SK-N-SH (cell line): ENCODE measurements around the gene EXOC6. TPM values are rescaled to one million over a fixed set of nuclear protein-coding genes. Genes with fewer than 3 reads are reported as not detected.

ENCODE experiments used
- CTCF ChIA-PET: fragments of 300-600, 350-600 bp; formaldehyde crosslinking; extraction: SDS; loops from one replicate; lab custom pipeline; 2021; lab: Yijun Ruan, JAX
- POLR2A ChIA-PET: fragments of 350-600 bp; sonication (Branson Sonifier 250); formaldehyde crosslinking; extraction: SDS; loops from one replicate; lab custom pipeline; 2020; ENCODE audit warnings: antibody characterized with exemption, inconsistent platforms; lab: Yijun Ruan, JAX
- DNase-seq: peaks from one replicate; pipeline ENCODE4 v3.0.0; 2012
- H2AFZ ChIP-seq: fragments of 200-600 bp; sonication (generic); 2 replicates; pipeline ENCODE4 v1.8.1; 2016; ENCODE audit warnings: antibody characterized with exemption, mild to moderate bottlenecking, low read depth
- H3F3A ChIP-seq: fragments of 200-600 bp; sonication (generic); replicated peaks from 2 replicates; pipeline ENCODE3; 2016; ENCODE audit warnings: antibody characterized with exemption, mild to moderate bottlenecking; ENCODE audit not compliant: insufficient read depth
- H3K27ac ChIP-seq, 2 experiments: fragments of 200-500 bp in 1 of 2; fragments of 200-600 bp in 1 of 2; sonication (Bioruptor generic) in 1 of 2; sonication (generic), shearing (Covaris generic) in 1 of 2; 2 replicates each; pipeline versions ENCODE4 v1.5.1 to v1.6.1; 2014 to 2016; ENCODE audit warnings: low read depth in 2 of 2, inconsistent platforms in 1 of 2, low read length in 1 of 2, mild to moderate bottlenecking in 1 of 2, mixed read lengths in 1 of 2
- H3K27me3 ChIP-seq: fragments of 200-600 bp; sonication (generic), shearing (Covaris generic); 2 replicates; pipeline ENCODE4 v1.6.1; 2016; ENCODE audit warnings: mixed run types; ENCODE audit not compliant: insufficient read depth
- H3K36me3 ChIP-seq, 2 experiments: fragments of 200-500 bp in 1 of 2; fragments of 200-600 bp in 1 of 2; sonication (Bioruptor generic) in 1 of 2; sonication (generic) in 1 of 2; replicated peaks in 1 of 2; 2 replicates each; pipeline versions ENCODE3 to v1.5.1; 2014 to 2016; ENCODE audit warnings: low read length in 1 of 2, mild to moderate bottlenecking in 1 of 2; ENCODE audit not compliant: insufficient read depth in 2 of 2, control insufficient read depth in 1 of 2
- H3K4me1 ChIP-seq, 2 experiments: fragments of 200-500 bp in 1 of 2; fragments of 200-600 bp in 1 of 2; sonication (Bioruptor generic) in 1 of 2; sonication (generic), shearing (Covaris generic) in 1 of 2; 2 replicates each; pipeline versions ENCODE4 v1.5.1 to v1.6.1; 2014 to 2016; ENCODE audit warnings: low read depth in 1 of 2, low read length in 1 of 2, mixed run types in 1 of 2; ENCODE audit not compliant: insufficient read depth in 2 of 2, control insufficient read depth in 1 of 2
- H3K4me2 ChIP-seq: fragments of 200-600 bp; sonication (generic), shearing (Covaris generic); 2 replicates; pipeline ENCODE4 v1.6.1; 2017; ENCODE audit warnings: mixed run types
- H3K4me3 ChIP-seq, 2 experiments: fragments of 200-500 bp in 1 of 2; fragments of 200-600 bp in 1 of 2; sonication (Bioruptor generic) in 1 of 2; sonication (generic), shearing (Covaris generic) in 1 of 2; 2 replicates each; pipeline versions ENCODE4 v1.5.1 to v1.8.1; 2014 to 2016; ENCODE audit warnings: low read depth in 2 of 2, inconsistent platforms in 1 of 2, low read length in 1 of 2, mild to moderate bottlenecking in 1 of 2, mixed read lengths in 1 of 2, moderate library complexity in 1 of 2
- H3K79me2 ChIP-seq: fragments of 200-600 bp; sonication (generic); 2 replicates; pipeline ENCODE4 v1.8.1; 2017; ENCODE audit warnings: mild to moderate bottlenecking; ENCODE audit not compliant: insufficient read depth
- H3K9ac ChIP-seq: fragments of 200-600 bp; sonication (generic); 2 replicates; pipeline ENCODE4 v1.6.1; 2017; ENCODE audit warnings: mixed run types
- H3K9me2 ChIP-seq: fragments of 200-600 bp; sonication (generic); 2 replicates; pipeline ENCODE4 v1.6.1; 2017; ENCODE audit warnings: mixed run types
- H3K9me3 ChIP-seq: fragments of 200-600 bp; sonication (generic); 2 replicates; pipeline ENCODE4 v1.6.1; 2017; ENCODE audit warnings: mixed run types, mild to moderate bottlenecking, moderate library complexity
- H4K20me1 ChIP-seq: fragments of 200-600 bp; sonication (generic); 2 replicates; pipeline ENCODE4 v1.6.1; 2017; ENCODE audit warnings: mild to moderate bottlenecking, mixed run types; ENCODE audit not compliant: insufficient read depth
- ELF1 ChIP-seq: IDR thresholded peaks from 2 replicates; pipeline ENCODE4 v1.4.0; 2012
- EP300 ChIP-seq, 2 experiments: IDR thresholded peaks; 2 replicates each; pipeline versions ENCODE4 v1.4.0 to v1.6.1; 2012; ENCODE audit warnings: borderline replicate concordance in 1 of 2, low read depth in 1 of 2, low read length in 1 of 2
- FOXJ3 ChIP-seq: sonication (generic); formaldehyde crosslinking; IDR thresholded peaks from 2 replicates; pipeline ENCODE4 v1.5.1; 2020; ENCODE audit warnings: mild to moderate bottlenecking, missing genetic modification reagents
- GABPA ChIP-seq: IDR thresholded peaks from 2 replicates; pipeline ENCODE4 v1.4.0; 2012; ENCODE audit warnings: low read depth, mild to moderate bottlenecking
- MEF2A ChIP-seq: IDR thresholded peaks from 2 replicates; pipeline ENCODE4 v1.4.0; 2012; ENCODE audit warnings: low read depth, borderline replicate concordance
- MXI1 ChIP-seq: IDR thresholded peaks from 2 replicates; pipeline ENCODE4 v1.6.1; 2012; ENCODE audit warnings: mild to moderate bottlenecking, low read depth, low read length, improper control_type of control experiment
- NRF1 ChIP-seq: IDR thresholded peaks from 2 replicates; pipeline ENCODE4 v1.6.1; 2012; ENCODE audit warnings: low read depth, mild to moderate bottlenecking, low read length
- SIN3A ChIP-seq: IDR thresholded peaks from 2 replicates; pipeline ENCODE4 v1.6.1; 2012; ENCODE audit warnings: low read depth, mild to moderate bottlenecking, low read length, moderate library complexity, borderline replicate concordance
- TAF1 ChIP-seq: IDR thresholded peaks from 2 replicates; pipeline ENCODE4 v1.6.1; 2012; ENCODE audit warnings: low read depth, mild to moderate bottlenecking, low read length, moderate library complexity, borderline replicate concordance
- TEAD4 ChIP-seq: IDR thresholded peaks from 2 replicates; pipeline ENCODE4 v1.4.0; 2012; ENCODE audit warnings: mild to moderate bottlenecking, borderline replicate concordance; ENCODE audit not compliant: insufficient read depth
- WGBS: methylation state at CpG from one replicate; pipeline ENCODE4 v1.1.6; 2017; ENCODE audit warnings: low lambda C conversion rate; 5-methylcytosine and 5-hydroxymethylcytosine counted together
- polyA plus RNA-seq, 3 experiments: library from polyadenylated mRNA; depleted of rRNA; stranded (reverse); fragments of >200 nt; gene quantifications; 2 replicates each; pipeline ENCODE4 v1.2.3, GENCODE V29; 2012
- TF ChIP-seq, protein P1 (sequence below): IDR thresholded peaks from 2 replicates; pipeline ENCODE4 v1.4.0; 2012; ENCODE audit warnings: low read depth, borderline replicate concordance
- TF ChIP-seq, protein P2 (sequence below): fragments of 200-600 bp; sonication (generic); IDR thresholded peaks from 2 replicates; pipeline ENCODE4 v1.6.1; 2017; ENCODE audit warnings: antibody characterized with exemption, mild to moderate bottlenecking, moderate library complexity
- TF ChIP-seq, protein P3 (sequence below): IDR thresholded peaks from 2 replicates; pipeline ENCODE4; 2012

Gene EXOC6
- polyA plus RNA-seq, 1 of the 3 experiments (the other 2 are of a cell fraction), result 2.3 TPM

DNA sequence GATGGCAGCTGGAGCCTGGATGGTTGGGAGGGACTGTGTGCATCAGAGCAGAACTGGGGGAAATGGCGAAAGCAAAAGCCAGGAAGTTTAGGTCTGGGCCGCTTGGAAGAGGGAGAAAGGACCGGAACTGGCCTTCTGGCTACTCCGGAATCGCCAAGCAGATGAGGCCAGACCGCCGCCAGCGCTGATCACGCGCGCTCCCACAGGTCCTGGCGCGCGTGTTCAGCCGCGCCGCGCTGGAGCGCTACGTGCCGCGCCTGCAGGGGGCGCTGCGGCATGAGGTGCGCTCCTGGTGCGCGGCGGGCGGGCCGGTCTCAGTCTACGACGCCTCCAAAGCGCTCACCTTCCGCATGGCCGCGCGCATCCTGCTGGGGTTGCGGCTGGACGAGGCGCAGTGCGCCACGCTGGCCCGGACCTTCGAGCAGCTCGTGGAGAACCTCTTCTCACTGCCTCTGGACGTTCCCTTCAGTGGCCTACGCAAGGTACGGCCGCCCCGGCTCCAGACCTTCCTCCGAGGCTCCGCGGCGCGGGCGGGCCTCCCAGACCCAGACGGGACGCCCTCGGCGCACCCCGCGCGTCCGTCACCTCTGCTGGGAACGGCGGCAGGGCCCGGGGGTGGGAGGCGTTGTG, 214.3 kb downstream of the EXOC6 start:
- H4K20me1 ChIP-seq, result no peaks in the 10 kb centered on the region
- TF ChIP-seq, protein P1, sequence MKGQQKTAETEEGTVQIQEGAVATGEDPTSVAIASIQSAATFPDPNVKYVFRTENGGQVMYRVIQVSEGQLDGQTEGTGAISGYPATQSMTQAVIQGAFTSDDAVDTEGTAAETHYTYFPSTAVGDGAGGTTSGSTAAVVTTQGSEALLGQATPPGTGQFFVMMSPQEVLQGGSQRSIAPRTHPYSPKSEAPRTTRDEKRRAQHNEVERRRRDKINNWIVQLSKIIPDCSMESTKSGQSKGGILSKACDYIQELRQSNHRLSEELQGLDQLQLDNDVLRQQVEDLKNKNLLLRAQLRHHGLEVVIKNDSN, result no peak
- TF ChIP-seq, protein P2, sequence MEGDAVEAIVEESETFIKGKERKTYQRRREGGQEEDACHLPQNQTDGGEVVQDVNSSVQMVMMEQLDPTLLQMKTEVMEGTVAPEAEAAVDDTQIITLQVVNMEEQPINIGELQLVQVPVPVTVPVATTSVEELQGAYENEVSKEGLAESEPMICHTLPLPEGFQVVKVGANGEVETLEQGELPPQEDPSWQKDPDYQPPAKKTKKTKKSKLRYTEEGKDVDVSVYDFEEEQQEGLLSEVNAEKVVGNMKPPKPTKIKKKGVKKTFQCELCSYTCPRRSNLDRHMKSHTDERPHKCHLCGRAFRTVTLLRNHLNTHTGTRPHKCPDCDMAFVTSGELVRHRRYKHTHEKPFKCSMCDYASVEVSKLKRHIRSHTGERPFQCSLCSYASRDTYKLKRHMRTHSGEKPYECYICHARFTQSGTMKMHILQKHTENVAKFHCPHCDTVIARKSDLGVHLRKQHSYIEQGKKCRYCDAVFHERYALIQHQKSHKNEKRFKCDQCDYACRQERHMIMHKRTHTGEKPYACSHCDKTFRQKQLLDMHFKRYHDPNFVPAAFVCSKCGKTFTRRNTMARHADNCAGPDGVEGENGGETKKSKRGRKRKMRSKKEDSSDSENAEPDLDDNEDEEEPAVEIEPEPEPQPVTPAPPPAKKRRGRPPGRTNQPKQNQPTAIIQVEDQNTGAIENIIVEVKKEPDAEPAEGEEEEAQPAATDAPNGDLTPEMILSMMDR, result peak; percentile 13; the same call in 1 of the 2 replicates
- TF ChIP-seq, all 33 proteins: peak for 1
- no peaks in the 10 kb centered on the region for H3K36me3 ChIP-seq
- H3K4me2 ChIP-seq, result no peak overlapping the region
- no peak overlapping the region for H3K27ac ChIP-seq
- H3K27me3 ChIP-seq, result peaks cover 26% of the 10 kb centered on the region
- no peak overlapping the region for H2AFZ ChIP-seq
- CTCF ChIA-PET, result interaction anchor here (8.4 kb wide), 1 partner anchor 15 kb away, joined by 69 read pairs; no protein-coding TSS in a partner anchor
- H3K79me2 ChIP-seq, result no peaks in the 10 kb centered on the region
- POLR2A ChIA-PET, result no interaction called here
- no peaks in the 10 kb centered on the region for H3K9me2 ChIP-seq
- H3K4me3 ChIP-seq, result no peak overlapping the region
- H3K9me3 ChIP-seq, result no peaks in the 10 kb centered on the region
- DNase-seq, result peak; percentile 30
- no peaks in the 10 kb centered on the region for H3F3A ChIP-seq
- WGBS, result 98% methylated on average over 24 of the region's 68 CpGs
- H3K4me1 ChIP-seq, result peaks cover 0 to 6% of the 10 kb centered on the region in 2 experiments; a peak in 1 of 4 replicates
- no peak overlapping the region for H3K9ac ChIP-seq

DNA sequence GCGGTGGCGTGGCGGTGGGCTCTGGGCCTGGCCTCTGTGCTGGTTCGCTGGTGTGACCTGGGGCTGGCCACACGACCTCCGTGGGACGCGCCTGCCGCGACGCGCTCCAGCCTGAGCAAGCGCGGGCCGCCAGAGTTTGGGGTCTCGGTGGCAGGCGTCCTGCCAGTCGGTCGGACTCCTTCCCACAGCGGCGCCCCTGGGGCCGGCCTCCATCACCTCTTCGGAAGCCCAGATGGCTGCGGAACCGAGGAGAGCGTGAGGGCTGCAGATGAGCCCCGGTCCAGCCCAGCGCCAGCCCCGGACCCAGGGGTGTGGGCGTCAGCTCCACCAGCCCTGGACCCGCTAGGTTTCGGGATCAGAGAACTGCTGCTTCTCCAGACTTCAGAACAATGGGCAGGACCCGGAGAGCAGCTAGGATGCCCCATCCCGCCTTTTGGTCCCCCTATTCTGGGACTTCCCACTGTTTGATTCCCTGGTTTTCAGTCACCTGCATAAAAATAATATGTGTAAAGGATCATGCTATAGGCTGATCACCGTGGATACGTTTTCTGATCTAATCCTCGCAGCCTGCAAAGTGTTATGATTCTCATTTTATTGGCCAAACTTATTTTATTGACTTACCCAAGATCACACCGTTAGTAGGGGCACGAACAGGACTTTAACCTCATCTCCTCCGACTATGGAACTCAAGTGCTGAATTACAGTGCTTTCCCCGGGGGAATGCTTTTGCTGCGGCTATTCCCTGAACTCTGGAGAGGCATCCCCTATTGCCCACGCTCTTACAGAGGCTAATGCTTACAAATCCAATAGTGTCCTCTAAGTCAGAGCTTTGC, 215.0 kb downstream of the EXOC6 start:
- Histone ChIP-seq H3K27ac (no peak overlapping the region), H2AFZ (no peak overlapping the region)
- DNase-seq, result peak; percentile 31
- POLR2A ChIA-PET, result no interaction called here
- TF ChIP-seq NRF1 (no peak), SIN3A (no peak), TAF1 (no peak), ELF1 (no peak), EP300 (IDR thresholded peaks at IDR 0.05; ENCODE audit: borderline replicate concordance in 1 of 2, low read depth in 1 of 2, low read length in 1 of 2) (no peak), GABPA (no peak), TEAD4 (no peak), FOXJ3 (no peak), MXI1 (no peak), MEF2A (no peak)
- TF ChIP-seq, protein P3, sequence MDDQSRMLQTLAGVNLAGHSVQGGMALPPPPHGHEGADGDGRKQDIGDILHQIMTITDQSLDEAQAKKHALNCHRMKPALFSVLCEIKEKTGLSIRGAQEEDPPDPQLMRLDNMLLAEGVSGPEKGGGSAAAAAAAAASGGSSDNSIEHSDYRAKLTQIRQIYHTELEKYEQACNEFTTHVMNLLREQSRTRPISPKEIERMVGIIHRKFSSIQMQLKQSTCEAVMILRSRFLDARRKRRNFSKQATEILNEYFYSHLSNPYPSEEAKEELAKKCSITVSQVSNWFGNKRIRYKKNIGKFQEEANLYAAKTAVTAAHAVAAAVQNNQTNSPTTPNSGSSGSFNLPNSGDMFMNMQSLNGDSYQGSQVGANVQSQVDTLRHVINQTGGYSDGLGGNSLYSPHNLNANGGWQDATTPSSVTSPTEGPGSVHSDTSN, result no peak
- TF ChIP-seq, protein P2, result no peak
- TF ChIP-seq, all 33 proteins: peak for 0
- no peaks in the 10 kb centered on the region for H3F3A ChIP-seq
- H3K4me1 ChIP-seq, result peaks cover 0 to 7% of the 10 kb centered on the region in 2 experiments; a peak in 1 of 4 replicates
- H3K9me2 ChIP-seq, result no peaks in the 10 kb centered on the region
- no peak overlapping the region for H3K9ac ChIP-seq
- H3K36me3 ChIP-seq, result no peaks in the 10 kb centered on the region
- CTCF ChIA-PET, result interaction anchor here (0.7 to 8.4 kb wide), 4 partner anchors 15 to 295 kb away, joined by 3 to 69 read pairs (median 3); no protein-coding TSS in a partner anchor
- H3K4me2 ChIP-seq, result no peak overlapping the region
- H4K20me1 ChIP-seq, result no peaks in the 10 kb centered on the region
- 94% methylated on average over 23 of the region's 43 CpGs for WGBS
- H3K27me3 ChIP-seq, result peaks cover 33% of the 10 kb centered on the region
- no peaks in the 10 kb centered on the region for H3K9me3 ChIP-seq
- no peaks in the 10 kb centered on the region for H3K79me2 ChIP-seq
- no peak overlapping the region for H3K4me3 ChIP-seq
